Panc1 (cell line): ENCODE results near the gene TSTD2. TPM values are rescaled to one million over a fixed set of nuclear protein-coding genes. Genes with fewer than 3 reads are reported as not detected.

Source experiments
- ATAC-seq: fragments of 200-7000 bp; cut with Tn5 transposase; 2 replicates; pipeline ENCODE4 v1.9.1; 2020; ENCODE audit warnings: mild to moderate bottlenecking, moderate library complexity
- BruUV-seq: library from RNA; stranded (reverse); fragments of 400-500 nt; replicated peaks from 2 replicates; lab custom pipeline; 2021; lab: Mats Ljungman, UMichigan
- CTCF ChIA-PET: fragments of 300-600 bp; sonication (Branson Sonifier 250); formaldehyde crosslinking; loops from one replicate; lab custom pipeline; 2022; ENCODE audit warnings: antibody characterized with exemption; lab: Charles Lee
- POLR2A ChIA-PET: fragments of 300-600 bp; sonication (Branson Sonifier 250); formaldehyde crosslinking; loops from one replicate; lab custom pipeline; 2022; ENCODE audit warnings: antibody characterized with exemption; lab: Charles Lee
- DNase-seq: peaks from one replicate; pipeline ENCODE4 v3.0.0-alpha.2; 2010; ENCODE audit warnings: low read depth, low spot score
- H3K27ac ChIP-seq: 2 replicates; pipeline ENCODE4 v1.5.1; 2011; ENCODE audit warnings: mild to moderate bottlenecking, low read length, inconsistent platforms
- H3K27me3 ChIP-seq: fragments of 200-500 bp; sonication (Bioruptor generic); 2 replicates; pipeline ENCODE4 v1.6.0; 2014; ENCODE audit warnings: low read length, inconsistent platforms; ENCODE audit not compliant: control insufficient read depth, insufficient read depth
- H3K36me3 ChIP-seq: fragments of 200-500 bp; sonication (Bioruptor generic); 2 replicates; pipeline ENCODE4 v1.5.1; 2014; ENCODE audit warnings: inconsistent platforms, mild to moderate bottlenecking, low read length, moderate library complexity; ENCODE audit not compliant: control insufficient read depth, insufficient read depth
- H3K4me1 ChIP-seq: 2 replicates; pipeline ENCODE4 v1.5.1; 2011; ENCODE audit warnings: inconsistent platforms, mild to moderate bottlenecking, low read length, moderate library complexity; ENCODE audit not compliant: control insufficient read depth, insufficient read depth
- H3K4me3 ChIP-seq, 2 experiments: 2 replicates each; pipeline ENCODE4 v1.5.1; 2011 to 2012; ENCODE audit warnings: low read depth in 2 of 2, low read length in 2 of 2, mild to moderate bottlenecking in 2 of 2, inconsistent platforms in 1 of 2, moderate library complexity in 1 of 2
- H3K9me3 ChIP-seq: fragments of 200-500 bp; sonication (Bioruptor generic); 2 replicates; pipeline ENCODE4 v1.5.1; 2014; ENCODE audit warnings: low read depth, mild to moderate bottlenecking, inconsistent platforms, low read length, moderate library complexity; ENCODE audit not compliant: control insufficient read depth, insufficient read depth
- POLR2AphosphoS5 ChIP-seq: IDR thresholded peaks from 2 replicates; pipeline ENCODE4 v1.6.1; 2012; ENCODE audit warnings: mild to moderate bottlenecking, low read depth, low read length, moderate library complexity
- SIN3A ChIP-seq: IDR thresholded peaks from 2 replicates; pipeline ENCODE4 v1.6.1; 2012; ENCODE audit warnings: low read depth, mild to moderate bottlenecking, low read length, moderate library complexity, borderline replicate concordance; ENCODE audit not compliant: insufficient read depth
- TCF7L2 ChIP-seq: IDR thresholded peaks from 2 replicates; pipeline ENCODE4 v1.6.1; 2011; ENCODE audit warnings: mild to moderate bottlenecking, low read depth, low read length, inconsistent platforms
- in situ Hi-C: cut with HindIII; loops from 2 replicates; pipeline ENCODE4 v1.10.0; 2016; ENCODE audit warnings: low sequenced_read_pairs, low pct_unique_long_range_greater_than_20kb
- intact Hi-C: fragments of 100-400 bp; cut with micrococcal nuclease; formaldehyde crosslinking; loops from one replicate; pipeline ENCODE4 v1.10.0; 2022; ENCODE audit not compliant: unreplicated experiment
- total RNA-seq: library from RNA; stranded (reverse); gene quantifications from one replicate; pipeline ENCODE4 v1.2.1, GENCODE V29; 2021; ENCODE audit not compliant: unreplicated experiment
- TF ChIP-seq, protein P1 (sequence below), 2 experiments: IDR thresholded peaks; 2 replicates each; pipeline ENCODE4 v1.6.1; 2011 to 2012; ENCODE audit warnings: low read depth in 2 of 2, control low read depth in 1 of 2, low read length in 1 of 2, mild to moderate bottlenecking in 1 of 2, moderate library complexity in 1 of 2; ENCODE audit not compliant: insufficient read depth in 1 of 2
- TF ChIP-seq, protein P2 (sequence below): fragments of 450-650 bp; IDR thresholded peaks from 2 replicates; pipeline ENCODE4 v1.5.1; 2017; ENCODE audit warnings: mild to moderate bottlenecking

Gene TSTD2
- total RNA-seq, 1 experiment from 2014 or later, result 10.1 TPM

GRCh38 chr9:97658707-97659106, 25.5 kb upstream of the TSTD2 start:
- CTCF ChIA-PET, result no interaction called here
- DNase-seq (no peak), ATAC-seq (no peak)
- intact Hi-C loops, result no loop called here
- H3K4me1 ChIP-seq, result no peaks in the 10 kb centered on the region
- no peaks in the 10 kb centered on the region for H3K9me3 ChIP-seq
- H3K36me3 ChIP-seq, result peaks cover 26% of the 10 kb centered on the region
- no peak overlapping the region for H3K27ac ChIP-seq
- no peak for TF ChIP-seq SIN3A
- TF ChIP-seq, protein P1, sequence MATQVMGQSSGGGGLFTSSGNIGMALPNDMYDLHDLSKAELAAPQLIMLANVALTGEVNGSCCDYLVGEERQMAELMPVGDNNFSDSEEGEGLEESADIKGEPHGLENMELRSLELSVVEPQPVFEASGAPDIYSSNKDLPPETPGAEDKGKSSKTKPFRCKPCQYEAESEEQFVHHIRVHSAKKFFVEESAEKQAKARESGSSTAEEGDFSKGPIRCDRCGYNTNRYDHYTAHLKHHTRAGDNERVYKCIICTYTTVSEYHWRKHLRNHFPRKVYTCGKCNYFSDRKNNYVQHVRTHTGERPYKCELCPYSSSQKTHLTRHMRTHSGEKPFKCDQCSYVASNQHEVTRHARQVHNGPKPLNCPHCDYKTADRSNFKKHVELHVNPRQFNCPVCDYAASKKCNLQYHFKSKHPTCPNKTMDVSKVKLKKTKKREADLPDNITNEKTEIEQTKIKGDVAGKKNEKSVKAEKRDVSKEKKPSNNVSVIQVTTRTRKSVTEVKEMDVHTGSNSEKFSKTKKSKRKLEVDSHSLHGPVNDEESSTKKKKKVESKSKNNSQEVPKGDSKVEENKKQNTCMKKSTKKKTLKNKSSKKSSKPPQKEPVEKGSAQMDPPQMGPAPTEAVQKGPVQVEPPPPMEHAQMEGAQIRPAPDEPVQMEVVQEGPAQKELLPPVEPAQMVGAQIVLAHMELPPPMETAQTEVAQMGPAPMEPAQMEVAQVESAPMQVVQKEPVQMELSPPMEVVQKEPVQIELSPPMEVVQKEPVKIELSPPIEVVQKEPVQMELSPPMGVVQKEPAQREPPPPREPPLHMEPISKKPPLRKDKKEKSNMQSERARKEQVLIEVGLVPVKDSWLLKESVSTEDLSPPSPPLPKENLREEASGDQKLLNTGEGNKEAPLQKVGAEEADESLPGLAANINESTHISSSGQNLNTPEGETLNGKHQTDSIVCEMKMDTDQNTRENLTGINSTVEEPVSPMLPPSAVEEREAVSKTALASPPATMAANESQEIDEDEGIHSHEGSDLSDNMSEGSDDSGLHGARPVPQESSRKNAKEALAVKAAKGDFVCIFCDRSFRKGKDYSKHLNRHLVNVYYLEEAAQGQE (IDR thresholded peaks at IDR 0.05; ENCODE audit: insufficient read depth in 1 of 2, low read depth in 2 of 2, low read length in 1 of 2), result no peak
- TF ChIP-seq, protein P2, sequence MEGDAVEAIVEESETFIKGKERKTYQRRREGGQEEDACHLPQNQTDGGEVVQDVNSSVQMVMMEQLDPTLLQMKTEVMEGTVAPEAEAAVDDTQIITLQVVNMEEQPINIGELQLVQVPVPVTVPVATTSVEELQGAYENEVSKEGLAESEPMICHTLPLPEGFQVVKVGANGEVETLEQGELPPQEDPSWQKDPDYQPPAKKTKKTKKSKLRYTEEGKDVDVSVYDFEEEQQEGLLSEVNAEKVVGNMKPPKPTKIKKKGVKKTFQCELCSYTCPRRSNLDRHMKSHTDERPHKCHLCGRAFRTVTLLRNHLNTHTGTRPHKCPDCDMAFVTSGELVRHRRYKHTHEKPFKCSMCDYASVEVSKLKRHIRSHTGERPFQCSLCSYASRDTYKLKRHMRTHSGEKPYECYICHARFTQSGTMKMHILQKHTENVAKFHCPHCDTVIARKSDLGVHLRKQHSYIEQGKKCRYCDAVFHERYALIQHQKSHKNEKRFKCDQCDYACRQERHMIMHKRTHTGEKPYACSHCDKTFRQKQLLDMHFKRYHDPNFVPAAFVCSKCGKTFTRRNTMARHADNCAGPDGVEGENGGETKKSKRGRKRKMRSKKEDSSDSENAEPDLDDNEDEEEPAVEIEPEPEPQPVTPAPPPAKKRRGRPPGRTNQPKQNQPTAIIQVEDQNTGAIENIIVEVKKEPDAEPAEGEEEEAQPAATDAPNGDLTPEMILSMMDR, result no peak
- no peak for TF ChIP-seq TCF7L2
- no peak for TF ChIP-seq POLR2AphosphoS5
- in situ Hi-C loops, result no loop called here
- no peak overlapping the region for H3K4me3 ChIP-seq
- BruUV-seq, result no TSS peak
- POLR2A ChIA-PET, result no interaction called here
- H3K27me3 ChIP-seq, result no peaks in the 10 kb centered on the region

DNA sequence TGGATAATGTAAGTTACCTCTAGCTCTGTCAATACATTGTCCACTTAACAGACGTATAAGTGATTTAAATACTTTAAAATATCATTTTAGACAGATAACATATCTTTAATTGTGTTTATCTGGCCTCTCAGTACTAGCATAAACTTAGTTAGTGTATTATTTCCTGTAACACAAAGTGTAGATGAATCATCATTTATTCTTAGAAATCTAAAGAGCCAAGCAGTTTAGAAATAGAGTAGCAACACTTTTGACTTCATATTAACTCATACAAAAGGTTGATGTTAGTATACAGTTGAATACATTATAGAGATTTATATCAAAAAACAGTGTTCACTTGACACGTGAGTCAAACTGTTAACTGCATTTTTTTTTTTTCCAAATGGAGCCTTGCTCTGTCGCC, 18.5 kb upstream of the TSTD2 start:
- Histone ChIP-seq H3K36me3 (peaks cover 33% of the 10 kb centered on the region), H3K27ac (no peak overlapping the region), H3K9me3 (no peaks in the 10 kb centered on the region), H3K4me3 (no peak overlapping the region), H3K4me1 (no peaks in the 10 kb centered on the region), H3K27me3 (no peaks in the 10 kb centered on the region)
- BruUV-seq, result no TSS peak
- ATAC-seq, result no peak
- DNase-seq, result no peak
- in situ Hi-C loops (no loop called here), intact Hi-C loops (no loop called here)
- TF ChIP-seq POLR2AphosphoS5 (no peak), SIN3A (no peak), TCF7L2 (no peak)
- TF ChIP-seq, protein P2, result no peak
- TF ChIP-seq, protein P1 (IDR thresholded peaks at IDR 0.05; ENCODE audit: insufficient read depth in 1 of 2, low read depth in 2 of 2, low read length in 1 of 2), result no peak
- ChIA-PET POLR2A (no interaction called here), CTCF (no interaction called here)
